ENCODE results near the gene TMEM213. TPM values are rescaled to one million over a fixed set of nuclear protein-coding genes. Genes with fewer than 3 reads are reported as not detected.
A peak's percentile ranks its signal among the peaks of the same experiment; 100 is the strongest.

Gene TMEM213
- total and polyA plus RNA-seq, 5 donors: not detected

- Histone ChIP-seq H3K4me3 (ENCODE audit: low read length) (no peak overlapping the region), H3K9me3 (ENCODE audit: control insufficient read depth, low read length) (no peaks in the 10 kb centered on the region), H3K27me3 (ENCODE audit: control insufficient read depth, insufficient read depth) (no peaks in the 10 kb centered on the region), H3K4me1 (ENCODE audit: control insufficient read depth, insufficient read depth, low read length) (peaks cover 5% of the 10 kb centered on the region), H3K27ac (ENCODE audit: low read length) (no peak overlapping the region)
- 92% methylated on average over 7 of the region's 7 CpGs for WGBS
- ATAC-seq (no peak), DNase-seq (no peak)
- intact Hi-C loops (cut with DNase I): no loop called here
These were observed 80.3 kb downstream of the TMEM213 start for GRCh38 chr7:138878051-138878450.

- ATAC-seq: no peak
- peaks cover 5% of the 10 kb centered on the region for H3K4me1 ChIP-seq (ENCODE audit: control insufficient read depth, insufficient read depth, low read length)
- H3K27ac ChIP-seq (ENCODE audit: low read length): no peak overlapping the region
- no peak for DNase-seq
- intact Hi-C loops (cut with DNase I): no loop called here
- no peaks in the 10 kb centered on the region for H3K9me3 ChIP-seq (ENCODE audit: control insufficient read depth, low read length)
- H3K4me3 ChIP-seq (ENCODE audit: low read length): no peak overlapping the region
- H3K27me3 ChIP-seq (ENCODE audit: control insufficient read depth, insufficient read depth): no peaks in the 10 kb centered on the region
These were observed 81.1 kb downstream of the TMEM213 start for GRCh38 chr7:138878856-138879255.

GRCh38 chr7:138879356-138879755 is 81.6 kb downstream of the TMEM213 start:
- Histone ChIP-seq H3K27me3 (ENCODE audit: control insufficient read depth, insufficient read depth) (no peaks in the 10 kb centered on the region), H3K9me3 (ENCODE audit: control insufficient read depth, low read length) (no peaks in the 10 kb centered on the region), H3K27ac (ENCODE audit: low read length) (no peak overlapping the region), H3K4me1 (ENCODE audit: control insufficient read depth, insufficient read depth, low read length) (peaks cover 5% of the 10 kb centered on the region), H3K4me3 (ENCODE audit: low read length) (no peak overlapping the region)
- no peak for ATAC-seq
- intact Hi-C loops (cut with DNase I): no loop called here
- no peak for DNase-seq
- WGBS: 75% methylated on average over 10 of the region's 10 CpGs

GRCh38 chr7:138880881-138881578 is 83.2 kb downstream of the TMEM213 start:
- Histone ChIP-seq H3K4me1 (ENCODE audit: control insufficient read depth, insufficient read depth, low read length) (peaks cover 5% of the 10 kb centered on the region), H3K9me3 (ENCODE audit: control insufficient read depth, low read length) (no peaks in the 10 kb centered on the region), H3K4me3 (ENCODE audit: low read length) (no peak overlapping the region), H3K27me3 (ENCODE audit: control insufficient read depth, insufficient read depth) (no peaks in the 10 kb centered on the region), H3K27ac (ENCODE audit: low read length) (no peak overlapping the region)
- ATAC-seq (peak; percentile 91 to 95), DNase-seq (peak; percentile 81 to 92 (median 87))
- intact Hi-C loops (cut with DNase I): loop anchor here in 2 of 4 donors (10.0 kb wide), 2 partner anchors 94 to 194 kb away; no protein-coding TSS in a partner anchor
- WGBS: 57% methylated on average over 13 of the region's 13 CpGs

DNA sequence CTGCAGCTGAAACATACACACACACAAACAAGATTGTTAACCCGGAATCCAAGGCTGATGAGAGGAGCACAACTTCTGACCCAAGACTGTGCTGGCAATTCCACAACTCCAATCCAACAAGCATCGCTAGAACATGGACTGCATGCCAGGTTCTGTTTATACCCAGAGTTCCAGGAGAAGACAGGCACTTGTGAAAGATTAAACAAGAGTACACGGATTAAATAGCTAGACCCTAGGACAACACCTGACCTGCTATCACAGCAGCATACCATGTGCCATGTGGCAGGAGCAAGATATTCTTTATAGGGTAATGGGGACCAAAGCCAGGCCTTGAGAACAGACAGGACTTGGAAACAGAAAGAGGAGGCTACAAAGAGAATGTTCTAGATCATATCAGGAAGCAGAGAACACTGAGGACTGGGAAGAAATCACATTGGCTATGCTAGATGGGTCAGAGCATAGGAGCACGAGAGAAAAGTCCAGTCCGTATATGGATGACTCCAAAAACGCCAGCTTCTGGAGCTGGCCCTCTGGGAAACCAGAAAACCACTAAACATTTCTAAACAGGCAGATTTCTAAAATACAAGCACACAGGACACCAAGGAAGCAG is 83.9 kb downstream of the TMEM213 start:
- DNase-seq (no peak), ATAC-seq (peak; percentile 26 to 52)
- peak overlapping the region; percentile 22 for H3K27ac ChIP-seq (ENCODE audit: low read length)
- no peak overlapping the region for H3K4me3 ChIP-seq (ENCODE audit: low read length)
- peaks cover 5% of the 10 kb centered on the region for H3K4me1 ChIP-seq (ENCODE audit: control insufficient read depth, insufficient read depth, low read length)
- WGBS: 74% methylated on average over 6 of the region's 6 CpGs
- intact Hi-C loops (cut with DNase I): loop anchor here in 2 of 4 donors (10.0 kb wide), 2 partner anchors 93 to 193 kb away; no protein-coding TSS in a partner anchor
- H3K9me3 ChIP-seq (ENCODE audit: control insufficient read depth, low read length): no peaks in the 10 kb centered on the region
- H3K27me3 ChIP-seq (ENCODE audit: control insufficient read depth, insufficient read depth): no peaks in the 10 kb centered on the region

DNA sequence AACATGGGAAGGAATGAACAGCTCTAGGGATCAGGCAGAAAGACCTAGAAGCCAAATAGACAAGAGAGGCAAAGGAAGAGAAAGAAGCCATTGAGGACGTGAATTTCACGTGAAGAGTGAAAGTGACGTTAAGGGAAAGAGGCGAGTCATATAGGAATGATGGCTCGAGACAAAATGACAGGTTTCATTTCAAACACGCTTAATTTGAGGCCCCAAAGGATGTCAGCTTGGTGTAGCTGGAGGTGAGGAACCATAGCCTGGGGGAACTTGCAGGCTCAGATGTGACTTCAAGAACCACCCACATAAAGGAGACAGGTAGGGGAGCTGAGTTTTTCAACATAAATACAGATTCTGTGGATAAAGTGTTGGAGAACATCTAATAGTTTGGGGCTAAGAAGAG is 84.5 kb downstream of the TMEM213 start:
- intact Hi-C loops (cut with DNase I): loop anchor here in 2 of 4 donors (10.0 kb wide), 2 partner anchors 93 to 193 kb away; no protein-coding TSS in a partner anchor
- ATAC-seq (no peak), DNase-seq (no peak)
- peaks cover 5% of the 10 kb centered on the region for H3K4me1 ChIP-seq (ENCODE audit: control insufficient read depth, insufficient read depth, low read length)
- H3K9me3 ChIP-seq (ENCODE audit: control insufficient read depth, low read length): no peaks in the 10 kb centered on the region
- H3K27me3 ChIP-seq (ENCODE audit: control insufficient read depth, insufficient read depth): no peaks in the 10 kb centered on the region
- WGBS: 95% methylated on average over 6 of the region's 6 CpGs
- no peak overlapping the region for H3K4me3 ChIP-seq (ENCODE audit: low read length)
- no peak overlapping the region for H3K27ac ChIP-seq (ENCODE audit: low read length)

DNA sequence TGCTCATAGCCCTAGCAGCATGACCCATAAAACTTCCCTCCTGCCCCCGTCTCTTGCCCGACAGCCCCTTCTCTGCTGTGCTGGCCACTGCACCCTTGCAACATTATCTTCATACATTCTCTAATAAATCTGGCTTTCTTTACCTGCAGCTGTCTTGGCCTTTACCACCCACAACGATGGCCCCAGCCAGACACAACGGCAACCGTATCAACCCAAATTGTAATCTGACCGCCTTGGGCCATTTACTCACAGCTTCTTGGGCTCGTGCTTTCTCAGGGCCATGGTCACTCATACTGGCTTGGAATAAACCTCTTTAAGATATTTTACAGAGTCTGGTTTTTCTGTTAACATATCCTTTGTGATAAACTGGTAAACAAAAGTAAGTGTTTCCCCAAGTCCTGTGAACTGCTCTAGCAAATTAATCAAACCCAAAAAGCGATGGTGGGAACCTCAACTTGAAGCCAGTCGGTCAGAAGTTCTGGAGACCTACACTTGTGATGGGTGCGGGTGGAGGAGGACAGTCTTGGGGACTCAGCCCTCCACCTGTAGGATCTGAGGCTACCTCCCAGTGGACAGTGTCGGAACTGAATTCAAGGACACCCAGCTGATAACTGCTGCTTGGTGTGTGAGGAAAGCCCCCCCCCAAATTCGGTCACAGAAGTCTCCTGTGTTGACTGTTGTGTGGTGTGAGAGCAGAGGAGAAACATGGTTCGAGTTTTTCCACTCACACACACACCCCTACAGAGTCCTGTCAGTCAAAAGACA is 87.8 kb downstream of the TMEM213 start:
- no peaks in the 10 kb centered on the region for H3K27me3 ChIP-seq (ENCODE audit: control insufficient read depth, insufficient read depth)
- no peaks in the 10 kb centered on the region for H3K9me3 ChIP-seq (ENCODE audit: control insufficient read depth, low read length)
- intact Hi-C loops (cut with DNase I): loop anchor here in 2 of 4 donors (5.0 to 10.0 kb wide), 3 partner anchors 89 to 189 kb away; partner anchors contain the start of gene KIAA1549 (in 1 of the 2)
- peaks cover 5% of the 10 kb centered on the region for H3K4me1 ChIP-seq (ENCODE audit: control insufficient read depth, insufficient read depth, low read length)
- WGBS: 90% methylated on average over 13 of the region's 13 CpGs
- no peak overlapping the region for H3K4me3 ChIP-seq (ENCODE audit: low read length)
- no peak overlapping the region for H3K27ac ChIP-seq (ENCODE audit: low read length)
- no peak for ATAC-seq
- no peak for DNase-seq

- H3K27me3 ChIP-seq (ENCODE audit: control insufficient read depth, insufficient read depth): no peaks in the 10 kb centered on the region
- H3K4me3 ChIP-seq (ENCODE audit: low read length): no peak overlapping the region
- H3K27ac ChIP-seq (ENCODE audit: low read length): no peak overlapping the region
- H3K4me1 ChIP-seq (ENCODE audit: control insufficient read depth, insufficient read depth, low read length): peaks cover 2% of the 10 kb centered on the region
- ATAC-seq: no peak
- no peaks in the 10 kb centered on the region for H3K9me3 ChIP-seq (ENCODE audit: control insufficient read depth, low read length)
- 41% methylated on average over 4 of the region's 4 CpGs for WGBS
- DNase-seq: no peak
- intact Hi-C loops (cut with DNase I): loop anchor here in 2 of 4 donors (5.0 to 10.0 kb wide), 3 partner anchors 88 to 188 kb away; partner anchors contain the start of gene KIAA1549 (in 1 of the 2)
These were observed 88.7 kb downstream of the TMEM213 start for GRCh38 chr7:138886501-138886917.

GRCh38 chr7:138887085-138887710 is 89.4 kb downstream of the TMEM213 start:
- Histone ChIP-seq H3K9me3 (ENCODE audit: control insufficient read depth, low read length) (no peaks in the 10 kb centered on the region), H3K4me1 (ENCODE audit: control insufficient read depth, insufficient read depth, low read length) (no peaks in the 10 kb centered on the region), H3K27ac (ENCODE audit: low read length) (no peak overlapping the region), H3K27me3 (ENCODE audit: control insufficient read depth, insufficient read depth) (no peaks in the 10 kb centered on the region), H3K4me3 (ENCODE audit: low read length) (no peak overlapping the region)
- WGBS: 83% methylated on average over 9 of the region's 9 CpGs
- ATAC-seq (no peak), DNase-seq (no peak)
- intact Hi-C loops (cut with DNase I): loop anchor here in 2 of 4 donors (5.0 to 10.0 kb wide), 3 partner anchors 88 to 188 kb away; partner anchors contain the start of gene KIAA1549 (in 1 of the 2)
